WTC11 (cell line): Measurements from ENCODE around the gene NHSL1.

ENCODE experiments used
- CREM ChIP-seq: sonication (generic); formaldehyde crosslinking; IDR thresholded peaks from 2 replicates; pipeline ENCODE4 v1.8.1; 2022; ENCODE audit warnings: mild to moderate bottlenecking, missing genetic modification reagents, moderate library complexity
- CTCF ChIP-seq: fragments of 200-600 bp; IDR thresholded peaks from 2 replicates; pipeline ENCODE4 v1.8.0; 2022; ENCODE audit warnings: antibody characterized with exemption

DNA sequence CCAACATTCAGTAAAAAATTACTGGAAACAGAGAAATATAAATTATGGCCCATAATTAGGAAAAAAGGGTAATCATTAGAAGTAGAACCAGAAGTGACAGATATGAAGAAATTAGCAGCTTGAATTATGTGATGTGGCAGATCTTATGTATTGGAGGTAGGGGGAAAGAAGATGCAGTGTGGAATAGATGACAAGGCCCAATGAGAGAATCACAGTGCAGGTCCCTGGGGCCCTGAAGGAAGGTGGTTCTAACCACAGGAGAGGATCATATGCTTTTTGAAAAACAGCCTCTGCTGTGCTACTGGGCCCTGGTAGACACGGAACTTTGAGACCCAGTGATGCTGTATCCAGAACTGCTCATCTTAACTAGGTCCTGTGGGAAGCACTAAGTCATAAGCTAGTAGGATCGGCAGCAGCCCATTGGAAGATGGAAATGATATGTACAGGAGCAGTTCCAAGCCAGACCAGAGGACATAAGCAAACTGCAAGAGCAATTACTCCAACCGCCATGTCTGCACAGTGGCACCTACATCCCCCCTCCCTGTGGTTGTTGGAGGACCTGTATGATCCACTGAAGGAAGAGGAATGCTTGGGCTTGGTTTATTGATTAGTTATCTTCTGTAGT is 81.1 kb downstream of the NHSL1 start:
- no peak for TF ChIP-seq CTCF
- TF ChIP-seq CREM (CRISPR knock-in tag), result no peak
